Fibroblast of skin of left biceps (primary cell): ENCODE results near the gene PTRH1.

Experiments
- DNase-seq, 2 experiments: peaks; one replicate each; pipeline ENCODE4 v3.0.0-alpha.2; 2013; ENCODE audit warnings: low read depth in 2 of 2

Gene PTRH1

GRCh38 chr9:127741831-127742434, 26.5 kb upstream of the PTRH1 start:
- DNase-seq: no peak

GRCh38 chr9:127739614-127740330, 24.3 kb upstream of the PTRH1 start:
- no peak for DNase-seq

GRCh38 chr9:127738666-127739065, 23.2 kb upstream of the PTRH1 start:
- no peak for DNase-seq

GRCh38 chr9:127735530-127736185, 20.2 kb upstream of the PTRH1 start:
- DNase-seq: no peak

GRCh38 chr9:127734747-127735529, 19.5 kb upstream of the PTRH1 start, which contains the start of gene TOR2A:
TOR2A (minus strand) TSS chr9:127735294; CDS start chr9:127735270, 24 bp downstream.
- peak; percentile 84 to 87 for DNase-seq

GRCh38 chr9:127734247-127734746, 18.8 kb upstream of the PTRH1 start:
- no peak for DNase-seq

GRCh38 chr9:127733614-127734013, 18.2 kb upstream of the PTRH1 start:
- DNase-seq: no peak

- DNase-seq: no peak
Measured at GRCh38 chr9:127732444-127732843, 17.0 kb upstream of the PTRH1 start.

- no peak for DNase-seq
Measured at GRCh38 chr9:127731938-127732337, 16.5 kb upstream of the PTRH1 start.

GRCh38 chr9:127730799-127731410, 15.4 kb upstream of the PTRH1 start:
- DNase-seq: no peak

GRCh38 chr9:127730262-127730661, 14.8 kb upstream of the PTRH1 start:
- DNase-seq: no peak

- no peak for DNase-seq
Measured at GRCh38 chr9:127729522-127730256, 14.2 kb upstream of the PTRH1 start.

- DNase-seq: no peak
Measured at GRCh38 chr9:127728808-127729207, 13.3 kb upstream of the PTRH1 start.

GRCh38 chr9:127726871-127727270, 11.4 kb upstream of the PTRH1 start:
- DNase-seq: no peak

GRCh38 chr9:127724012-127724411, 8.5 kb upstream of the PTRH1 start:
- DNase-seq: no peak

GRCh38 chr9:127723444-127723843, 8.0 kb upstream of the PTRH1 start:
- no peak for DNase-seq

- DNase-seq: no peak
Measured at GRCh38 chr9:127723013-127723412, 7.5 kb upstream of the PTRH1 start.

GRCh38 chr9:127722055-127722745, 6.7 kb upstream of the PTRH1 start:
- DNase-seq: no peak

- DNase-seq: no peak
Measured at GRCh38 chr9:127721391-127721821, 5.9 kb upstream of the PTRH1 start.

GRCh38 chr9:127720865-127721227, 5.4 kb upstream of the PTRH1 start:
- DNase-seq: no peak
